T-helper 2 cell treated with Interferon-gamma antibody and Interleukin-4, amounts not matched to agents 5 μg/mL and 100 μg/mL, for 36 hours (primary cell): Measurements from ENCODE around the gene CTIF.

ENCODE experiments used
- DNase-seq: peaks from one replicate; pipeline ENCODE4 v3.0.0; 2021; ENCODE audit warnings: low spot score
- H3K27ac Mint-ChIP-seq: one replicate; pipeline ENCODE4 v1.8.0; 2021; ENCODE audit warnings: mild to moderate bottlenecking, mixed read lengths
- H3K27me3 Mint-ChIP-seq: one replicate; pipeline ENCODE4 v1.8.0; 2021; ENCODE audit warnings: low read depth, mixed read lengths
- H3K36me3 Mint-ChIP-seq: one replicate; pipeline ENCODE4 v1.8.0; 2021; ENCODE audit warnings: low read depth, mixed read lengths
- H3K4me1 Mint-ChIP-seq: one replicate; pipeline ENCODE4 v1.8.0; 2021; ENCODE audit warnings: low read depth, mixed read lengths
- H3K4me3 Mint-ChIP-seq: one replicate; pipeline ENCODE4 v1.8.0; 2022; ENCODE audit warnings: mild to moderate bottlenecking, moderate library complexity, mixed read lengths
- H3K9me3 Mint-ChIP-seq: one replicate; pipeline ENCODE4 v1.8.0; 2021; ENCODE audit warnings: mixed read lengths

The CTIF gene

DNA sequence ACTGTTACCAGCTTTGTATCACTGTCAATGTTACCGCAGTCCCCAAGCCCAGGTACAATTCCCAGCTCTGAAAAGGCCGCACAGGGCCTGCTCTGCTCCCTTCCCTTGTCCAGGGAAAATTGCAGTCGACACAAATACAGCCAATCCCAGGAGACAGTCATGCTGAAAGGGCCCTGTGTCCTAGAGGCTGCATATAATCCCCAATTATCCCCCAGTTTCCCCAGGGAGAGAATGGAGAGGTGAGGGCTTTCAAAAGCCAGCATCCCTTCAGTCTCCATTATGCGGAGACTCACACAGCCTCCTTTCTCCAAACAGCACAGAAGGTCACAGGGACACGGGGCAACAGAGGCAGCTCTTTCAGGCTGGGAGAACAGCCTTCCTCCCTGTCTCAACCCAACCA is 17.1 kb upstream of the CTIF start:
- DNase-seq, result no peak
- Mint-ChIP-seq H3K4me1 (no peaks in the 10 kb centered on the region), H3K4me3 (no peak overlapping the region), H3K9me3 (no peaks in the 10 kb centered on the region), H3K27me3 (peaks cover 5% of the 10 kb centered on the region), H3K36me3 (no peaks in the 10 kb centered on the region), H3K27ac (no peak overlapping the region)

DNA sequence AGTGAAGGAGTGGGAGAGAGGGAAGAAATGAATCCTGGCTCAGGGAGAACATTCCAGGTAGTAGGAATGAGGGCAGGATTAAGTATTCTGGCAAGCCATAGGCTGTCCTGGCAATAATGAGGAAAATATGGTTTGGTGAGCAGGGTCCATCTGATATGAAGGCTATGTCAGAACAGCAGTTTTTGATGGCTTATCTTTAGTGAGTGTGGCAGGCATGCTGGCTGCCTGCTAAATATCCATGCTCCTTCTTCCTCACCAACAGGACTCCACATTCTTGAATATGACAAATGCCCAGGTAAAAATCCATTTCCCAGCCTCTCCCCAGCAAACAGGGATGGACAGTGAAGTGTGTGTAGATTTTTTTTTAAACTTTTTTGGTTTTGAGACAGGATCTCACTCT is 13.2 kb upstream of the CTIF start:
- Mint-ChIP-seq H3K9me3 (no peaks in the 10 kb centered on the region), H3K4me1 (no peaks in the 10 kb centered on the region), H3K4me3 (no peak overlapping the region), H3K27me3 (peaks cover 15% of the 10 kb centered on the region), H3K36me3 (no peaks in the 10 kb centered on the region), H3K27ac (no peak overlapping the region)
- no peak for DNase-seq

DNA sequence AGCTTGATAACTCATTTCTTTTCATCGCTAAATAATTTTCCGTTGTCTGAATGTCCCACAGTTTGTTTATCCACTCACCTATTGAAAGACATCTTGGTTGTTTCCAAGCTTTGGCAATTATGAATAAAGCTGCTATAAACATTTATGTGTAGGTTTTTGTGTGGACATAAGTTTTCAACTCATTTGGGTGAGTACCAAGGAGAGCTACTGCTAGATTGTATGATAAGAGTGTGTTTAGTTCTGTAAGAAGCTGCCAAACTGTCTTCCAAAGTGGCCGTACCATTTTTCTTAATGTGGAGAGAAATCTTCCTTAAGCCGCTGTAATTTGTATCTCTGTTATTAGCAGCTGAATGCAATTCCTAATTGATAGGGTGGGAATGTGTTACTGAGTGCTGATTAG is 11.4 kb upstream of the CTIF start:
- Mint-ChIP-seq H3K27me3 (peaks cover 22% of the 10 kb centered on the region), H3K27ac (no peak overlapping the region), H3K4me1 (no peaks in the 10 kb centered on the region), H3K9me3 (no peaks in the 10 kb centered on the region), H3K36me3 (no peaks in the 10 kb centered on the region), H3K4me3 (no peak overlapping the region)
- no peak for DNase-seq

DNA sequence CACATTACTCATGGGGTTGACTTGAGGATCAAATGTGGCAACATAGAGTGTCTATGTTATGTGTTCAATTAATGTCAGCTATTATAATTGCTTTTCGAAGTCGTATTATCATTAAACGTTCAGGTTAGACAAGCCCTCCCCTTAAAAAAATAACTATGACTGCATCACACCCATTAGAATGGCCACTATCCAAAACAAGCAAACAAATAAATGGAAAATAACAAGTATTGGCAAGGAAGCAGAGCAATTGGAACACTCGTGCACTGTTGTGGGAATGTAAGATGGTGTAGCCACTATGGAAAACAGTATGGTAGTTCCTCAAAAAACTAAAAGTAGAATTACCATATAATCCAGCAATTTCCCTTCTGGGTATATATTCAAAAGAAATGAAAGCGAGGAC is 10.0 kb upstream of the CTIF start:
- no peak for DNase-seq
- Mint-ChIP-seq H3K4me1 (peaks cover 5% of the 10 kb centered on the region), H3K36me3 (no peaks in the 10 kb centered on the region), H3K27me3 (peaks cover 24% of the 10 kb centered on the region), H3K4me3 (no peak overlapping the region), H3K27ac (no peak overlapping the region), H3K9me3 (no peaks in the 10 kb centered on the region)

DNA sequence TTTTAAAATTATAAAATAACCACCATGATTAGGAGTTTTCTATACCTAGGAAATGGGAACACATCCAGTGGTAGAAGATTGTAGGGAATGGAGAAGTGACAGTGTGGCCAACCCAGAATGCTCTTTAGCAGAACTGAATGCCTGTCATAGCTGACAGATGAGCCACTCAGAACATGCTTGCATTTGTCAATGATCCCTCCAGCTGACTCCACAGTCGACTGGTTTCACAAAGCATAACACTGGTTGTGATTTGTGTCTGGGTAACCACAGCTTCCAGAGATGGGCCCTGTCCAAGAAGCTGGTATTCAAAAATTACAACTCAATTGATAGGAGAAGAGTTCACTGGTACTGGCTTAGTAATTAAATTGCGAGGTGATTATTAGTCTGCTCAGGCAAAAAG is 9.0 kb upstream of the CTIF start:
- Mint-ChIP-seq H3K36me3 (no peaks in the 10 kb centered on the region), H3K9me3 (no peaks in the 10 kb centered on the region), H3K27ac (no peak overlapping the region), H3K27me3 (peaks cover 26% of the 10 kb centered on the region), H3K4me3 (no peak overlapping the region), H3K4me1 (peaks cover 5% of the 10 kb centered on the region)
- no peak for DNase-seq

DNA sequence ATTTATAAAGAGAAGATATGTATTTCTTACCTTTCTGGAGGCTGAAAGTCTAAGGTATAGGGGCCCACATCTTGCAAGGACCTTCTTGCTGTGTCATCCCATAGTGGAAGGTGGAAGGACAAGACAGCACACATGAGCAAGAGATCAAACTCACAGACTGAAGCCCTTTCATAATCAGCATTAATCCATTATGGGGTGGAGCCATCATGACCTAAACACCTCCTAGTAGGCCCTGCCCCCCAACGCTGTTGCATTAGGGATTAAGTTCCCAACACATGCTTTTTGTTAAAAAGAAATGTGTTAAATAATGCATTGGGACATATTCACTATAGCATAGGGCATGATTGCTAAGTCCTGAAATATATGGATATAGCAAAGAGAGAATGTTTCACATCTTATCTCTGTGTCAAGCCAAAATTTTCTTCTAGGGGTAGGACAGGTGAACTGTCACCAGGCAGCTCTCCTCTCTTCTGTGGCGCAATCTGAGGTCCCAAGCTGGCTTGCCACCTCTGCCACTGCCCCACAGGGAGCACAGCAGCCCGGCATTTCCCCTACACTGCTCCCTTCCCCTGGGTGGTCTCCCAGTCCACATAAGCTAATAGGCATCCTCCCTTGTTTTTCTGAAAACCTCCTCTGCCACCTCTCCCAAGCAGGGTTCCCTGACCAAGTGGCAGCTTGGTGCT is 8.3 kb upstream of the CTIF start:
- Mint-ChIP-seq H3K27me3 (peaks cover 23% of the 10 kb centered on the region), H3K27ac (no peak overlapping the region), H3K9me3 (no peaks in the 10 kb centered on the region), H3K36me3 (no peaks in the 10 kb centered on the region), H3K4me3 (no peak overlapping the region), H3K4me1 (peaks cover 5% of the 10 kb centered on the region)
- DNase-seq, result no peak

DNA sequence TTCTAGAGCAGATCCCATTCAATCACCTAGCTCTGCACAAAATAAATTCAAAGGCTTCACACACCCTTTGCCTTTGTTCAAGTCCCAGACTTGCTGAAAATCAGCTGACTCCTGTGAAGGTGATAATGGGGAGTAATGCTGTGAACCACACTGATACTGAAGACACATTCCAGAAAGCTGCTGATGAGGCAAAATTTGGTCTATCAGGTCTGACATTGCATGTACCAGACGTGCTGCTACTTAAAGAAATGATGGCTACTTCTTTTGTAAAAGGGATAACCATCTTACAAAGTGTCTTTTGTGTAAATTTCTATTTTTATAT is 7.8 kb upstream of the CTIF start:
- Mint-ChIP-seq H3K27ac (no peak overlapping the region), H3K27me3 (peaks cover 23% of the 10 kb centered on the region), H3K4me1 (peaks cover 5% of the 10 kb centered on the region), H3K9me3 (no peaks in the 10 kb centered on the region), H3K36me3 (no peaks in the 10 kb centered on the region), H3K4me3 (no peak overlapping the region)
- DNase-seq, result no peak

DNA sequence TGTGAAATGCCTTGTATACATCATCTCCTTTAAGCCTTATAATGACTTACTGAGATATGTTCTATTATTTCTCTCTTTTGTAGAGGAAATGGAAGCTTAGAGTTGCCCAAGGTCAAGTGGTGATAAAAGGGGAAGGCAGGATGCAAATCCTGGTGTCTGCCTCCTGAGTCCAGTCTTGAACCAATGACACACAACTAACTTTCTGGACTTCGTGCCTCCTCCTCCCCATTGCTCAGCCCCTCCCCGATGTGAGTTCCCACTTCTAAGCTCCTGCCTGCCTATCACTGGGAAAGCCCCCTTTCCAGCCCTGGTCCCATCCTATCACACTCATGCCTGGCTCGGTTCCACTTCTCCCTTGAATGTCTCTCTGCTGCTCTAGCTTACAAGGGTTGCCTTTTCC is 6.9 kb upstream of the CTIF start:
- Mint-ChIP-seq H3K36me3 (no peaks in the 10 kb centered on the region), H3K4me3 (no peak overlapping the region), H3K4me1 (peaks cover 5% of the 10 kb centered on the region), H3K27me3 (peaks cover 23% of the 10 kb centered on the region), H3K9me3 (no peaks in the 10 kb centered on the region), H3K27ac (no peak overlapping the region)
- DNase-seq, result no peak

DNA sequence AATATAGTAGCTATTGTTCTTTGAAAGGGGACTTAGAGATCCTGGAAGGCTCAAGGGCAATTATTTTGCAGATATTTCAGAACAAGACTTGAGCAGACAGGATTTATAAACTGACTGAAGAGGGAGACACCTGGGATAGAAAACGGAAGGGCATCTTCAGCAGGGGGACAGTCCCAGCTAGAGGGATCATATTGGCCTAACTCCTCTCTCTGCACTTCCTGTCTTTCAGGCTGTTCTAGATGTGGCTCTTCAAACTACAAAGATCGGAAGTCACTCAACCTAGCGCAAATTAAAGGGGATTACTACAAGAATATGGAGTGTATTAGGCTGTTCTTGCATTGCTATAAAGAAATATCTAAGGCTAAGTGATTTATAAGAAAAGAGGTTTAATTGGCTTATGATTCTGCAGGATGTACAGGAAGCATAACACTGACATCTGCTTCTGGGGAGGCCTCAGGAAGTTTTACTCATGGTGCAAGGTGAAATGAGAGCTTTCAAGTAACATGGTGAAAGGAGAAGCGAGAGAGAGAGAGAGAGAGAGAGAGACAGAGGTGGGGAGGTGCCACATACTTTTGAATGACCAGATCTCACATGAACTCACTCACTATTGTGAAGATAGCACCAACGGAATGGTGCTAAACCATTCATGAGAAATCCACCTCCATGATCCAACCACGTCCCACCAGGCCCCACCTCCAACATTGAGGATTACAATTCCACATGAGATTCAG is 5.3 kb upstream of the CTIF start:
- DNase-seq, result no peak
- no peaks in the 10 kb centered on the region for H3K9me3 Mint-ChIP-seq
- no peaks in the 10 kb centered on the region for H3K36me3 Mint-ChIP-seq
- no peak overlapping the region for H3K4me3 Mint-ChIP-seq
- peaks cover 21% of the 10 kb centered on the region for H3K27me3 Mint-ChIP-seq
- peaks cover 5% of the 10 kb centered on the region for H3K4me1 Mint-ChIP-seq
- no peak overlapping the region for H3K27ac Mint-ChIP-seq

DNA sequence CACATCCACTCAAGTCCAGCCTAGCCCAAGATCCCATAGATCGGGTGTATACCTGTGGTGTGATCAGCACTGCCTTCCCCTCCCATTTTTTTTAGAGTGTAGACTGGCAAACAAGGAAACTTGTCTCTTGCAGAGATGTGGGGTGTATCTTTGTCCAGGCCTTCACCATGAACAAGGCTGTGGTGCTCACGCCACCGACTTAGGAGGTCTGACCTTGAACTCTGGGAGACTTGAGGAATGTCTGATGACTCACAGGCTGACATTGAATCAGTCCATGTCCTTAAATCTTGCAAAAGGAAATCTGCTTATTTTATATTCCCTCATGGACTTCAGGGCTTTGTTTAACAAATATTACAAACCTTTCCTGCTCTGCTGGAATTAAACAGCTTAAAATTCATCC is 4.5 kb upstream of the CTIF start:
- Mint-ChIP-seq H3K27me3 (peaks cover 15% of the 10 kb centered on the region), H3K36me3 (no peaks in the 10 kb centered on the region), H3K9me3 (no peaks in the 10 kb centered on the region), H3K27ac (no peak overlapping the region), H3K4me1 (peaks cover 5% of the 10 kb centered on the region), H3K4me3 (no peak overlapping the region)
- DNase-seq, result no peak

DNA sequence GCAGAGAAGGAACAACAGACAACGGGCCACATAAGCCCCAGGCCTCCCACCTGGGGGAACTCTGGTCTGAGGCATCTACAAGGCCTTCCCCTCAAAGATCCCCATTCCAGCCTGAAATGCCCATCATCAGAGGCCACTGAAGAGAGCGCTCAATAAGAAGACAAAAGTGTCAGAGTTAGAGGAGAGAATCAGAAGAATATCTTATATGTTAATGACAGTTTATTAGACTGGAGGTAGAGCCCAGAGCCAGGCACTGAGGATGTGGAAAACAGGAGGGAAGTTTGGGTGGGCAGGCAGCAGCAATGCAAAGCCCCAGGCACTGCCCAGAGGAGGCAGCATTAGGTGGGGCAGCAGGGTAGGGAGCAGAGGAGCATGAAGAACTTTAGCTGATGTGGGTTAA is 2.9 kb upstream of the CTIF start:
- Mint-ChIP-seq H3K9me3 (no peaks in the 10 kb centered on the region), H3K4me3 (no peak overlapping the region), H3K27ac (no peak overlapping the region), H3K27me3 (peaks cover 15% of the 10 kb centered on the region), H3K36me3 (no peaks in the 10 kb centered on the region), H3K4me1 (peaks cover 5% of the 10 kb centered on the region)
- no peak for DNase-seq

DNA sequence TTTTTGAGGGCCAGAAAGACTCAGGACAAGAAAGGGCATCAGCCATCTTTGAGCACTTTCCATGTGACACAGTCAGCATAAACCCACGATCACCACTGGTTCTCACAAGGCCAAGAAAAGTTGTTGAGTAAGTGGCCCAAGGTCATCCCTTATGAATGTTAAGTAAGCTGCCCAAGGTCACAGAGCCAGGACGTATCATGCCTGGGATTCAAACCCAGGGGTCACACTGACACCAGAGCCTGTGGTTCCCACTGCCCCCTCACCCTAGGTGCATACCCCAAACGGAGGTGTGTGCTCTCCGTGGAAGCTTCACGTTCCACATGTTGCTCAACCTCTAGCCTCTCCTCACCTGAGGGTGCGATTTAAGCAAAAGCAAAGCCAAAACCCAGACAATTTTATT is 2.3 kb upstream of the CTIF start:
- H3K27ac Mint-ChIP-seq, result no peak overlapping the region
- no peak for DNase-seq
- H3K27me3 Mint-ChIP-seq, result peaks cover 17% of the 10 kb centered on the region
- no peaks in the 10 kb centered on the region for H3K9me3 Mint-ChIP-seq
- no peaks in the 10 kb centered on the region for H3K36me3 Mint-ChIP-seq
- peaks cover 8% of the 10 kb centered on the region for H3K4me1 Mint-ChIP-seq
- no peak overlapping the region for H3K4me3 Mint-ChIP-seq

DNA sequence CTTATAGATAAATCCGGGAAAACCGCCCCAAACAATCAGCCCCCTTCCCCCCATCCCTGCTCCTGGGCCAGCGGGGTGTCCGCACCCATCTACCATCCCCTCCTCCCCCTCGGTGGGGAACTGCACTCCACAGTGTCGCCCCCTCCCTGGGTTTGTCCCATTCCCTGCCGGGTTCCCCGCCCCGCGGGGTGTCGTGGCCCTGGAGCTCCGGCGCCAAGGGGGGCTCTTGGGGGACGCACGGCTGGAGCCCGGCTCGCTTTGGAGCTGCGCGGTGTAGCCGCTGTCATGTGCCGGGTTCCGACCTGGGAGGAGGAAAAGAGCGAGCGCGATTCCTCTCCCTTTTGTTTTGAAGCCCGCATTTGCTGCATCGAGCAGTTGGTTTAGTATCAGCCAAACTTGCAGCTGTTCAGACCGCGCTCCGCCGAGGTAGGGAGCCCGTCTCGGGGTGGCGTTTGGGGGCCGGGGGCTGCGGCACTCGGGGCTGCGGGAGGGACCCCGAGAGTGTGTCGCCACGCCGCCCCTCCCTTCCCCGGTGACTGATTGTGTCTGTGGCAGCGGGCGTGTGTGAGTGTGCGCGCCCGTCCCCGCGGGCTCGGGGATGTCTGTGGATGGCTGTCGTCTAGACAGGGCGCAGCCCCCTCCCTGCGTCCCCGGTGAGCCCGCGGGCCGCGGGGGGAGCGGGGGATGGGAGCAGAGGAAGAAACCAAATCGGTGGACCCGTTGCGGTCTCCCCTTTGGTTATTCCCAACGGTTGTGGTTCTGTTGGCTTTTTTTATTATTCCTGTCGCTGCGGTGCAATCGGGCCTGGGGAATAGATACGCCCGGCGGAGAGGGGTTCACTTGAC is 797 bp downstream of the CTIF start:
- no peak overlapping the region for H3K27ac Mint-ChIP-seq
- DNase-seq, result peak; percentile 14

DNA sequence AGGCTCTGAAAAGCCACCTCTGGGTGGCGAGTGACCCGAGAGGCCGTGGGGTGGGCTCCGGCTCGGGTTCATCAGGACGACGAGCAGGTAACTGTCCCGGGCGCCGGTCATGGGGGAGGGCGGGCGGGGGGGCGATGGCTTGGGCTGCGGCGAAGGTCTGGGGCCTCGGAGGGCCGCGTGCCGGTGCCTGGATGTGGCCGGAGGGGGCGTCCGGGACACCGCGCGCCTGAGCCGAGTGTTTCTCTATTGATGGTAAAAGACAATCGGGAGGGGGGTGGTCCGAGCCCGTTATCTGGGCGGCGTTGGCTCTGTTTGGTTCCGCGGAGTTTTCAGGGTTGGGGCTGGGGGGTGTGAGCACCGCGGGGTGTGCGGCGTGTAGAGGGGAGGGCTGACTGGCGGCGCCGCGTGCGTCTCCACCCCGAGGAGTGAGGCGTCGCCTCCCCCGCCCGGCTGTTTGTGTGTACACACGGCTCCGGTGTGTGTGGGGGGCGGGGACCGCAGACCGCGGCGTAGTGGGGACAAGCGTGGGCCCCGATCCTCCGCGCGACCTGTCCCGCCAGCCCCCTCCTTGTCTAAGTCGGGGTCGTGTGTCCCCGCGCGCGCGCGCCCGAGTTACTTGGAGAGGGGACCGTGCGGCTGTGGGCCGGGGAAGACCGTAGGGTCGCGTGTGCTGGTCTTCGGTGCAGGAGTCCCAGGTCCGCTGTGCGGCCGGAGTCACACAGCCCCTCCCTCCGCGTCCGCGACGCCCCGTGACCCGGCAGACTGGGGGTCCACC is 1.6 kb downstream of the CTIF start:
- Mint-ChIP-seq H3K36me3 (no peaks in the 10 kb centered on the region), H3K27me3 (peaks cover 36% of the 10 kb centered on the region), H3K4me3 (peak overlapping the region; percentile 86), H3K4me1 (peaks cover 12% of the 10 kb centered on the region), H3K27ac (peak overlapping the region; percentile 26), H3K9me3 (no peaks in the 10 kb centered on the region)
- DNase-seq, result peak; percentile 45

More for the DNA sequence above, 797 bp downstream of the CTIF start:
- Mint-ChIP-seq H3K36me3 (no peaks in the 10 kb centered on the region), H3K9me3 (no peaks in the 10 kb centered on the region), H3K27me3 (peaks cover 31% of the 10 kb centered on the region), H3K4me1 (peaks cover 12% of the 10 kb centered on the region), H3K4me3 (peak overlapping the region; percentile 86)
